H1 (cell line): ENCODE measurements around the gene DPM2. TPM values are rescaled to one million over a fixed set of nuclear protein-coding genes. Genes with fewer than 3 reads are reported as not detected.

ENCODE experiments used
- CTCF ChIA-PET: fragments of 300-600 bp; sonication (Branson Sonifier 250); formaldehyde crosslinking; loops from one replicate; lab custom pipeline; 2021; ENCODE audit not compliant: partially characterized antibody; lab: Charles Lee
- POLR2A ChIA-PET: fragments of 300-600 bp; sonication (Branson Sonifier 250); formaldehyde crosslinking; loops from one replicate; lab custom pipeline; 2021; ENCODE audit warnings: inconsistent platforms; ENCODE audit not compliant: partially characterized antibody; lab: Charles Lee
- DNase-seq, 2 experiments: peaks; one replicate each; pipeline versions ENCODE4 v3.0.0 to v3.0.0-alpha.2; 2010 to 2022; ENCODE audit warnings: low spot score in 2 of 2, low read depth in 1 of 2, mixed read lengths in 1 of 2
- FAIRE-seq: peaks from 2 replicates; lab custom pipeline; 2011; peaks lifted over from hg19 to GRCh38; lab: Jason Lieb, UNC
- H2AFZ ChIP-seq: 2 replicates; pipeline ENCODE4 v1.8.1; 2012; ENCODE audit warnings: low read length, inconsistent platforms
- H2AK5ac ChIP-seq: 2 replicates; pipeline ENCODE4 v1.6.1; 2013; ENCODE audit warnings: low read depth, low read length
- H2BK120ac ChIP-seq: replicated peaks from 2 replicates; pipeline ENCODE3; 2013; ENCODE audit warnings: low read depth, low read length, inconsistent platforms
- H2BK12ac ChIP-seq: 2 replicates; pipeline ENCODE4 v1.6.1; 2013; ENCODE audit warnings: low read depth, low read length
- H2BK15ac ChIP-seq: 2 replicates; pipeline ENCODE4 v1.6.1; 2013; ENCODE audit warnings: low read length
- H2BK20ac ChIP-seq: 2 replicates; pipeline ENCODE4 v1.6.1; 2013; ENCODE audit warnings: low read length
- H2BK5ac ChIP-seq: 2 replicates; pipeline ENCODE4 v1.6.1; 2013; ENCODE audit warnings: low read depth, low read length
- H3K14ac ChIP-seq: 2 replicates; pipeline ENCODE4 v1.6.1; 2013; ENCODE audit warnings: inconsistent platforms; ENCODE audit not compliant: insufficient read length
- H3K18ac ChIP-seq: 2 replicates; pipeline ENCODE4 v1.6.1; 2013; ENCODE audit warnings: low read length; ENCODE audit errors: extremely low read depth
- H3K23ac ChIP-seq: 2 replicates; pipeline ENCODE4 v1.6.1; 2013; ENCODE audit warnings: inconsistent platforms; ENCODE audit not compliant: insufficient read length
- H3K23me2 ChIP-seq: 2 replicates; pipeline ENCODE4 v1.6.1; 2013; ENCODE audit warnings: low read depth, low read length
- H3K27ac ChIP-seq: 2 replicates; pipeline ENCODE4 v1.6.1; 2011; ENCODE audit warnings: low read depth, low read length, inconsistent platforms
- H3K27me3 ChIP-seq, 4 experiments: replicated peaks in 1 of 4; 1 replicate in 1 of 4; 2 replicates in 3 of 4; pipeline versions ENCODE4 v1.6.1 to v1.8.1; 2011 to 2013; ENCODE audit warnings: low read length in 3 of 4, mild to moderate bottlenecking in 3 of 4, inconsistent platforms in 2 of 4, mixed read lengths in 2 of 4, moderate library complexity in 1 of 4; ENCODE audit not compliant: control insufficient read depth in 3 of 4, insufficient read depth in 3 of 4; ENCODE audit errors: extremely low read depth in 1 of 4
- H3K36me3 ChIP-seq, 4 experiments: 2 replicates each; pipeline versions ENCODE4 v1.6.1 to v1.8.1; 2011 to 2013; ENCODE audit warnings: mild to moderate bottlenecking in 4 of 4, low read length in 3 of 4, moderate library complexity in 2 of 4, control low read depth in 1 of 4, inconsistent platforms in 1 of 4; ENCODE audit not compliant: insufficient read depth in 4 of 4, control insufficient read depth in 2 of 4
- H3K4ac ChIP-seq: replicated peaks from 2 replicates; pipeline ENCODE3; 2013; ENCODE audit warnings: low read length, low read depth, mixed read lengths, inconsistent platforms; ENCODE audit not compliant: insufficient read length
- H3K4me1 ChIP-seq, 4 experiments: replicated peaks in 1 of 4; 1 replicate in 1 of 4; 2 replicates in 3 of 4; pipeline versions ENCODE4 v1.6.1 to v1.8.1; 2011 to 2013; ENCODE audit warnings: low read length in 3 of 4, inconsistent platforms in 2 of 4, mixed read lengths in 1 of 4; ENCODE audit not compliant: insufficient read depth in 4 of 4, control insufficient read depth in 3 of 4
- H3K4me2 ChIP-seq, 2 experiments: 2 replicates each; pipeline versions ENCODE4 v1.6.1 to v1.8.1; 2011 to 2013; ENCODE audit warnings: low read depth in 2 of 2, low read length in 2 of 2, control low read depth in 1 of 2, inconsistent platforms in 1 of 2, mild to moderate bottlenecking in 1 of 2; ENCODE audit not compliant: insufficient read depth in 1 of 2
- H3K4me3 ChIP-seq, 4 experiments: fragments of 200-600, 300-600 bp in 1 of 4; sonication (generic), shearing (Covaris generic), sonication (Bioruptor Twin) in 1 of 4; 2 replicates each; pipeline versions ENCODE4 v1.5.1 to v1.8.1; 2011 to 2016; ENCODE audit warnings: low read length in 4 of 4, low read depth in 3 of 4, control low read depth in 2 of 4, inconsistent platforms in 2 of 4, mild to moderate bottlenecking in 2 of 4, mixed read lengths in 1 of 4, moderate library complexity in 1 of 4; ENCODE audit not compliant: insufficient read depth in 2 of 4; ENCODE audit errors: extremely low read depth in 1 of 4
- H3K56ac ChIP-seq: replicated peaks from 2 replicates; pipeline ENCODE3; 2013; ENCODE audit warnings: low read depth, mild to moderate bottlenecking, mixed read lengths, low read length, inconsistent platforms; ENCODE audit not compliant: insufficient read length
- H3K79me1 ChIP-seq: 2 replicates; pipeline ENCODE4 v1.6.1; 2013; ENCODE audit warnings: low read depth, low read length, control low read depth
- H3K79me2 ChIP-seq, 2 experiments: 2 replicates each; pipeline versions ENCODE4 v1.6.1 to v1.8.1; 2012 to 2013; ENCODE audit warnings: low read length in 2 of 2, mild to moderate bottlenecking in 2 of 2, inconsistent platforms in 1 of 2; ENCODE audit not compliant: insufficient read depth in 2 of 2, control insufficient read depth in 1 of 2
- H3K9ac ChIP-seq, 4 experiments: replicated peaks in 1 of 4; 1 replicate in 1 of 4; 2 replicates in 3 of 4; pipeline versions ENCODE4 v1.6.1 to v1.8.1; 2011 to 2013; ENCODE audit warnings: low read depth in 3 of 4, low read length in 3 of 4, control low read depth in 2 of 4, mild to moderate bottlenecking in 2 of 4, moderate library complexity in 2 of 4, inconsistent platforms in 1 of 4; ENCODE audit errors: extremely low read depth in 1 of 4
- H3K9me3 ChIP-seq, 2 experiments: 2 replicates each; pipeline versions ENCODE4 v1.6.1 to v1.8.1; 2012 to 2013; ENCODE audit warnings: mild to moderate bottlenecking in 2 of 2, moderate library complexity in 2 of 2, control low read depth in 1 of 2, inconsistent platforms in 1 of 2, low read depth in 1 of 2, low read length in 1 of 2, mixed read lengths in 1 of 2; ENCODE audit not compliant: insufficient read depth in 2 of 2
- H4K20me1 ChIP-seq, 2 experiments: replicated peaks in 1 of 2; 2 replicates each; pipeline versions ENCODE3 to v1.8.1; 2011 to 2013; ENCODE audit warnings: inconsistent platforms in 2 of 2, low read length in 2 of 2, mild to moderate bottlenecking in 1 of 2; ENCODE audit not compliant: insufficient read depth in 2 of 2, control insufficient read depth in 1 of 2
- H4K5ac ChIP-seq: 2 replicates; pipeline ENCODE4 v1.6.1; 2013; ENCODE audit warnings: low read length, low read depth, mixed read lengths, inconsistent platforms; ENCODE audit not compliant: insufficient read length
- H4K8ac ChIP-seq: 2 replicates; pipeline ENCODE4 v1.8.0; 2013; ENCODE audit warnings: mild to moderate bottlenecking, moderate library complexity, low read length, inconsistent platforms; ENCODE audit not compliant: insufficient read depth; ENCODE audit errors: extremely low read depth
- H4K91ac ChIP-seq: replicated peaks from 2 replicates; pipeline ENCODE3; 2013; ENCODE audit warnings: low read length, mixed read lengths, inconsistent platforms; ENCODE audit not compliant: insufficient read length
- CHD2 ChIP-seq: IDR thresholded peaks from 2 replicates; pipeline ENCODE4 v1.6.1; 2012; ENCODE audit warnings: low read length, improper control_type of control experiment
- CTCF ChIP-seq, 3 experiments: IDR thresholded peaks; 1 replicate in 2 of 3; 2 replicates in 1 of 3; pipeline versions ENCODE4 v1.5.1 to v1.6.1; 2011; ENCODE audit warnings: low read length in 3 of 3, mild to moderate bottlenecking in 3 of 3, inconsistent platforms in 2 of 3, low read depth in 1 of 3, moderate library complexity in 1 of 3; ENCODE audit not compliant: insufficient read depth in 1 of 3; ENCODE audit errors: control extremely low read depth in 1 of 3
- GABPA ChIP-seq: IDR thresholded peaks from 2 replicates; pipeline ENCODE4 v1.6.1; 2011; ENCODE audit warnings: mild to moderate bottlenecking, low read length, moderate library complexity, borderline replicate concordance; ENCODE audit not compliant: insufficient read depth
- HDAC2 ChIP-seq, 2 experiments: fragments of 300-600 bp in 1 of 2; sonication (generic) in 1 of 2; IDR thresholded peaks; 2 replicates each; pipeline ENCODE4 v1.6.1; 2011 to 2012; ENCODE audit warnings: low read depth in 2 of 2, low read length in 2 of 2, mild to moderate bottlenecking in 2 of 2, moderate library complexity in 2 of 2, borderline replicate concordance in 1 of 2, inconsistent platforms in 1 of 2
- KDM1A ChIP-seq: fragments of 200-600, 300-600 bp; sonication (generic); IDR thresholded peaks from 2 replicates; pipeline ENCODE4 v1.7.1; 2016; ENCODE audit warnings: mild to moderate bottlenecking, low read length, borderline replicate concordance
- NRF1 ChIP-seq: IDR thresholded peaks from 2 replicates; pipeline ENCODE4 v1.6.1; 2011; ENCODE audit warnings: mild to moderate bottlenecking, low read depth, low read length, improper control_type of control experiment
- POU5F1 ChIP-seq: IDR thresholded peaks from 2 replicates; pipeline ENCODE4 v1.6.1; 2011; ENCODE audit warnings: low read depth, mild to moderate bottlenecking, low read length, moderate library complexity
- SAP30 ChIP-seq: fragments of 300-600 bp; sonication (generic); IDR thresholded peaks from 2 replicates; pipeline ENCODE4 v1.7.1; 2012; ENCODE audit warnings: low read length, moderate library complexity, mild to moderate bottlenecking, inconsistent platforms; ENCODE audit not compliant: insufficient read depth, insufficient replicate concordance
- WGBS, 2 experiments: shearing (Covaris generic) in 1 of 2; methylation state at CpG; one replicate each; pipeline versions ENCODE4 v1.1.6 to v1.1.7; 2013 to 2015; ENCODE audit warnings: low lambda C conversion rate in 2 of 2, mixed read lengths in 2 of 2, inconsistent platforms in 1 of 2, low coverage in 1 of 2, missing lambda C conversion rate in 1 of 2; ENCODE audit not compliant: insufficient replicate concordance in 2 of 2, insufficient coverage in 1 of 2, insufficient read length in 1 of 2; ENCODE audit errors: extremely low coverage in 1 of 2, missing lambda C conversion rate in 1 of 2; 5-methylcytosine and 5-hydroxymethylcytosine counted together
- polyA plus RNA-seq, 7 experiments: library from polyadenylated mRNA; depleted of rRNA in 3 of 7; stranded (reverse) in 5 of 7; unstranded in 2 of 7; fragments of >200 nt in 5 of 7; fragments of 200-250 nt in 2 of 7; gene quantifications; 1 replicate in 5 of 7; 2 replicates in 1 of 7; 4 replicates in 1 of 7; pipeline versions ENCODE4 v1.2.1 to v1.2.3, GENCODE V29; 2011 to 2013; ENCODE audit warnings: missing spikeins in 2 of 7, mixed read lengths in 2 of 7
- total RNA-seq: library from RNA; stranded (reverse); fragmentation: NEBNext Ultra II Directional; extraction: Animal tissue kit (Norgen Biotek cat#: 25700); gene quantifications from 2 replicates; pipeline ENCODE4 v1.2.1, GENCODE V29; 2021

Gene DPM2
- total and polyA plus RNA-seq, 2 of the 8 experiments (the other 6 are each of a cell fraction or from before 2014, with no cell fraction given), result 45.4 to 95.4 TPM

- DNase-seq, result no peak
- H3K9me3 ChIP-seq, result no peaks in the 10 kb centered on the region
- no peak overlapping the region; the same call in 1 of the 2 replicates for H4K8ac ChIP-seq
- H2BK20ac ChIP-seq, result no peak overlapping the region
- H3K23ac ChIP-seq, result no peak overlapping the region
- no peak overlapping the region for H3K14ac ChIP-seq
- 90% methylated on average over 13 of the region's 13 CpGs; no CpG with 5 or more reads in 1 of the 2 experiments for WGBS, 2 experiments
- H3K27me3 ChIP-seq, result no peaks in the 10 kb centered on the region
- no peaks in the 10 kb centered on the region for H3K23me2 ChIP-seq
- H3K4ac ChIP-seq, result no peak overlapping the region
- no peak overlapping the region for H3K4me3 ChIP-seq
- FAIRE-seq, result no peak
- no peak overlapping the region for H2AFZ ChIP-seq
- ChIA-PET POLR2A (interaction anchor here (0.5 to 3.0 kb wide), 7 partner anchors 9 to 53 kb away, joined by 3 to 16 read pairs (median 5); partner anchors contain the start of genes DPM2 and EEIG1), CTCF (interaction anchor here (0.6 to 35.5 kb wide), 12 partner anchors 9 to 156 kb away, joined by 3 to 825 read pairs (median 5); no protein-coding TSS in a partner anchor)
- peak overlapping the region; percentile 4 for H4K91ac ChIP-seq
- H4K5ac ChIP-seq, result no peak overlapping the region
- 0 out of 2 replicates have a peak overlapping the region, but pooled peaks have one; percentile 24 for H2BK5ac ChIP-seq
- H3K79me2 ChIP-seq, result peaks cover 0 to 98% of the 10 kb centered on the region in 2 experiments; a peak in 2 of 4 replicates
- H3K56ac ChIP-seq, result no peak overlapping the region
- H2BK120ac ChIP-seq, result no peak overlapping the region
- no peak overlapping the region for H2BK12ac ChIP-seq
- peaks cover 9 to 30% of the 10 kb centered on the region in 2 experiments for H4K20me1 ChIP-seq
- H2BK15ac ChIP-seq, result 0 out of 2 replicates have a peak overlapping the region, but pooled peaks have one; percentile 29
- no peak overlapping the region for H3K9ac ChIP-seq
- no peak overlapping the region for H3K27ac ChIP-seq
- no peak overlapping the region for H3K4me2 ChIP-seq
- H3K18ac ChIP-seq, result no peak overlapping the region; the same call in 1 of the 2 replicates
- no peaks in the 10 kb centered on the region for H3K36me3 ChIP-seq
- no peak overlapping the region for H2AK5ac ChIP-seq
- peaks cover 0 to 38% (median 11%) of the 10 kb centered on the region in 4 experiments; a peak in 5 of 7 replicates for H3K4me1 ChIP-seq
- peaks cover 22% of the 10 kb centered on the region for H3K79me1 ChIP-seq
- TF ChIP-seq SAP30 (no peak), HDAC2 (IDR thresholded peaks at IDR 0.05; ENCODE audit: borderline replicate concordance in 1 of 2, low read depth in 2 of 2, low read length in 2 of 2) (peak in 1 of 2 experiments; percentile 80; a peak in 1 of 4 replicates), KDM1A (peak; percentile 76; the same call in 1 of the 2 replicates), POU5F1 (no peak), NRF1 (no peak), CTCF (IDR thresholded peaks at IDR 0.05; ENCODE audit: control extremely low read depth in 1 of 3, insufficient read depth in 1 of 3, low read depth in 1 of 3, low read length in 3 of 3) (no peak), CHD2 (no peak), GABPA (no peak)
These were observed 24.0 kb upstream of the DPM2 start for GRCh38 chr9:127961613-127962155.
